Activated T-cell treated with anti-CD3 and anti-CD28 coated beads for 48 hours (primary cell): ENCODE data around the gene PACSIN3.
"Not testable (repeated sequence)": the region's sequence is repeated elsewhere in the genome, so short reads cannot be mapped to it uniquely, and the experiment has no call there.

Experiments used
- DNase-seq: peaks from one replicate; pipeline ENCODE4 v3.0.0-alpha.2; 2020; ENCODE audit warnings: low read depth

The PACSIN3 gene

DNA sequence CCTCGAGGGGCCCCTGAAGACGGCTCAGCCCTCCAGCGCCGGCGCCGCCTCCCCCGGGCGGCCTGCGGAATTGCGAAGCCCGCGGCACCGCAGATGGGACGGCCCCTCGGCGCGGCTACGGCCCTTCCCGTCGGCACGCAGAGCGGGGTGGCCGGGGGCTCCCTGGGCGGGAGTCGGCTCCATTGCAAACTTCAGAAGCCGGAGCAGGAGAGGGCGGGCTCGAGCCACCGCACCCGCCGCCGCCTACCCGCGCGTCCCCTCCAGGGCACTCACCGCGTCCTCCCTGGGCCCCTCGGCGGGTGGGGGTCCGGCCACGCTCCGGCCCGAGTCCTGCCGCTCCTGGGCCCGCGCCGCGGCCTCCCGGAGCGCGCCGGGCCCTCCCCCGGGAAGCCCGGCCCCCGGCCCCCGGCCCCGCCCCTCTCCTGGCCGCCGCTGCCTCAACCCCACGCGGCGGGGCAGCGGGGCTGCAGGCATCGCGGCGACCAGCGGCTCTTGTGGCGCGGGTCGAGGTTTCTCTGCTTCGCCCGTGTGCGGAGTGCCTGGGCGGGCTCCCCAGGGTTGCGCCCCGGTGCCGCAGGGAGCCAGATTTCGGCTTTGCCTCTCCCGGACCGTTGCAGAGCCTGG, at the start of gene PACSIN3:
Gene PACSIN3, minus strand, starts transcription at position 359 of the 624 bp plus-strand sequence. CDS start 3,707 bp downstream, outside the sequence.
- peak; percentile 49 for DNase-seq

DNA sequence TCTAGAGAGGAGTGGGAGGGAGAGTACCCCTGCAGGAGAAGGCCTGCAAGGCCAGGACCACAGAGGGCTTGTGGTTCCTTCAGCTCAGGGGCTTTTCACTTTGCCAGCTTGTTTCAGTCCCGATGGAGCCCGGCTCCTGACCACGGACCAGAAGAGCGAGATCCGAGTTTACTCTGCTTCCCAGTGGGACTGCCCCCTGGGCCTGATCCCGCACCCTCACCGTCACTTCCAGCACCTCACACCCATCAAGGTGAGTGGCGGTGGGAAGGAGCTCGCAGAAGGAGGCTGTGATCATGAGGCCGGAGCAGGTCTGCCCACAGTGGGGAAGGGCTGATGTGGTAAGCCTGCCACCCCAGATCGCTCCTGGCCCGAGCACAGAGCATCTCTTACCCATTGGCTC, 48.9 kb upstream of the PACSIN3 start:
- DNase-seq = no peak

DNA sequence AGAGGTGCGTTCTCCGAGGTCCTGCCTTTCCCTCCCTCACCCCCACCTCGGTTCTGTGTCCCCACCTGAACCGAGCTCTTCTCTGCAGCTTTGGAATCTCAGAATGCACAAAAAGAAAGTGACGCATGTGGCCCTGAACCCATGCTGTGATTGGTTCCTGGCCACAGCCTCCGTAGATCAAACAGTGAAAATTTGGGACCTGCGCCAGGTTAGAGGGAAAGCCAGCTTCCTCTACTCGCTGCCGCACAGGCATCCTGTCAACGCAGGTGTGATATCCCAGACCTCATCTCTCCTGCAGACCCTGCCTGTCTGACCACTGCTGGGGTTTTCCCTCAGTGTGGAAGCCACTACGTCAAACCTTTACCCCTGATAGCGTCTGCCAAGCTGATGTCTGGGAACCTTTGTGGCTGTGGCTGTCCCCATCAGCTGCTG, 48.5 kb upstream of the PACSIN3 start:
- no peak for DNase-seq

GRCh38 chr11:47233989-47234668, 47.9 kb upstream of the PACSIN3 start:
- DNase-seq = no peak

DNA sequence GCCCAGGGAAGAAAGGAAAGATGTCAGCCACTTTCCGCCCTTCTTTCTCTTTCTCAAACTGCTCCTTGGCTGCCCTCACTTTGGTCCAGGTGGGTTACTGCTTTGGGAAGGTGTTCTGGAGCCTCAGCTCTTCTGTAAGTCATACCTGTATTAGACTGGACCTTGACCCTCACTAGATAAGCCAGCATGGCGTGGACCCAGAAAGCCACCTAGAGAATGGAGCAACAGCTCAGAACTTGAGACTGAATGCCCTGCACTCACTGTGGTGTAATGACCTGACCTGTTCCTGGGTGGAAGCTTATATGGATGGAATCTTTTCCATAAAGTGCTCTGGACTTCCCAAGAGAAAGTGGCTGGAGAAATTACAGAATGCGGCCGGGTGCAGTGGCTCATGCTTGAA, 46.8 kb upstream of the PACSIN3 start:
- DNase-seq = no peak

DNA sequence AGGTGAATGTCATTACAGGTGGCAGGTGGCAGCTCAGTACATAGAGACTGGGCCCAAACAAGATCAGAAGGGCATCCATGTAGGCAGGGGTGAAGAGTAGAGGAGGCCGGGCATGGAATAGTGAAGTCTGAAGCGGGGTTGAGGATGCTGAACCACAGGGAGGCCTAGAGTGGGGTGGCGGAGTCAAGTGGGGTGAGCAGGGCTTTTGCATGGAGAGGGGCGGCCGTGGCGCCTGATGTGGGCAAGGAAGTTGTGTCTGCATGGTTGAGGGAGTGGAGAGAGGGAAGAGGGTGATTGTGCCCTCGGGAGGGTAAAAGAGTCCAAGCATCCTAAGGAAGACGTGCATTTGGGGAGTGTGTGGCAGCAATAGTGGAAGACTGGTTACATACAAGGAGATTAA, 42.9 kb upstream of the PACSIN3 start:
- no peak for DNase-seq

- no peak for DNase-seq
These were observed 39.5 kb upstream of the PACSIN3 start for GRCh38 chr11:47225552-47226400.

GRCh38 chr11:47222696-47223095, 36.5 kb upstream of the PACSIN3 start:
- no peak for DNase-seq

DNA sequence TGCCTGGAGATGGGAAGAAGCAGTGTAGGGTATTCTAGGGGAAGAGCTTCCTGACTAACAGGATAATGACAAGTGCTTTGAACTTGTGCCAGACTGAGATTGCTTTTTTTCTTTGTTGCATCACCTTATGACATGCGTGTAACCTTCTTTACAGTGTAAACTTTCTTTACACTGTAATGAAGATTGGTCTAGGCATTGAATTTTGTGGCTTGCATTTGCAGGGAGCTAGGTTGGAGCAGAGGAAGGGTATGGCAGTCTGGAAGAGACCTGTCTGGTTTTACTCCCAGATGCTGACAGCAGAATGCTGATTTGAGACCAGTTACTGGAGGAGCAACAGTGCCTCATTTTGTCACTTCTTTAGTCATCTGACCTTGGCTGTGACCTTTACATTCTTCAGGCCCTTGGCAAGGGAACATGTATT, 34.2 kb upstream of the PACSIN3 start:
- no peak for DNase-seq

- peak; percentile 64 for DNase-seq
These were observed 30.0 kb upstream of the PACSIN3 start for GRCh38 chr11:47216121-47216798.

- DNase-seq = no peak
These were observed 29.2 kb upstream of the PACSIN3 start for GRCh38 chr11:47215366-47215910.

DNA sequence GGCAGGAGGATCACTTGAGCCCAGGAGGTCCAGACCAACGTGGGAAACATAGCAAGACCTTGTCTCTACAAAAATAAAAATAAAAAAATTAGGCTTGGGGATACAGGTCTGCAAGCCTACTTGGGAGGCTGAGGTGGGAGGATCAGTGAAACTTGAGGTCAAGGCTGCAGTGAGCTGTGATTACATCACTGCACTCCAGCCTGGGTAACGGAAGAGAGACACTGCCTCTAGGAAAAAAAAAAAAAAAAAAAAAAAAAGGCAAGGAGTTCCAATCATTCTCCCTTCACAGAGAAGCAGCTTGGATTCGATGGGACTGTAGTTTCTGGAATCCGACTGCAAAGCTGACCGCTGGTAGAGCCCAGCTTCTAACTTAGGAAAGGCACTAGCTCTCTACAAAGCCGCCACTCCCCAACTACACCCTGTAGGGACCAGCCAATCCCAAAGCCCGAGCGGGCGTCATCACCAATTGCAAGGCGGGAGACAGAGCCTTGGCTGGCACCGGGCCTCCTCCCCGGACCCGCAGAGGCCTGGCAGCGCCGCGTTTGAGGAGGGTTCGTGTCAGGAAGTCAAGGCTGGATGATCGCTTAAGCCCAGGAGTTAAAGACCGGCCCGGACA, 27.8 kb upstream of the PACSIN3 start:
- DNase-seq = peak; percentile 82

DNA sequence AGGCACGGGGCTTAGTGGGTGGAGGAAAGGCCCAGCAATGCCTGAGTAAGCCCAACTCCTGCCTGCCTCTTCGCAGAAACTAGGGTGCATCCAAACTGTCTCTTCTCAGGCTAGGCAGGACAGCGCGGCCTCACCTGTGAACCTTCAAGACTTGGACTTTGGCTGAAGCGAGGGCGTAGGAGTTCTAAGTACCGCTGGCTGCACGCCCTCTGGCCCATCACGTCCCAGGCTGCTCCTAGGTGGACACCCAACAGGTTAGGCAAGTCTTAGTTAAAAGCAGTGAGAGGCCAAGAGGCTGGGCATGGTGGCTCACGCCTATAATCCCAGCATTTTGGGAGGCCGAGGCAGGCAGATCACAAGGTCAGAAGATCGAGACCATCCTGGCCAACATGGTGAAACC, 26.7 kb upstream of the PACSIN3 start:
- DNase-seq = no peak

DNA sequence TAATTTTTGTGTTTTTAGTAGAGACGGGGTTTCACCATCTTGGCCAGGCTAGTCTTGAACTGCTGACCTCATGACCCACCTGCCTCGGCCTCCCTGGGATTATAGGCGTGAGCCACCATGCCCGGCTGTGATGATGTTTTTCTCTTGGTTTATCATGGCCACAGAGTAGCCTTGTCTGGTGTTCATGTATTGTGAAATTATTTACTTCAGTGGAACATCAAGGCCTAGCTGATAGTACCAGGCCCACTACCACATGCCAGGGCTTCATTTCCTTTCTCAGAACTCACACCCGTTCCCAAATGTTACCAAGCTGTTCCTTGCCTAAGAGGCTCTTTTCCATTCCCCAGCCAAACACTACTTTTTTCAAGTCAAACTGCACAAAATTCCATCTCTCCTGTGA, 22.4 kb upstream of the PACSIN3 start:
- DNase-seq = no peak

GRCh38 chr11:47208008-47208552, 21.8 kb upstream of the PACSIN3 start:
- not testable (repeated sequence) for DNase-seq

GRCh38 chr11:47207459-47207858, 21.2 kb upstream of the PACSIN3 start:
- no peak for DNase-seq

DNA sequence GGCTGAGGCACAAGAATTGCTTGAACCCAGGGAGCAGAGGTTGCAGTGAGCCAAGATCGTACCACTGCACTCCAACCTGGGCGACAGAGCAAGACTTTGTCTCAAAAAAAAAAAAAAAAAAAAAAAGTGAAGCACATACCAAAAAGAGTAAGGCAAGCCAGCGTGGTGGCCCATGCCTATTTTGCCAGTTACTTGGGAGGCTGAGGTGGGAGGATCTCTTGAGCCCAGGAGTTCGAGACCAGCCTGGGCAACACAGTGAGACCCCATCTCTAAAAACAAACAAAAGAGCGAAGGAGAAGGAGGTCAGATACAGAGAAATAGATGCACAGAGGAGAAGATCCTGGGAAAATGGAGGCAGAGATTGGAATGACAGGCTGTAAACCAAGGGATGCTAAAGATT, 20.3 kb upstream of the PACSIN3 start:
- DNase-seq = not testable (repeated sequence)

DNA sequence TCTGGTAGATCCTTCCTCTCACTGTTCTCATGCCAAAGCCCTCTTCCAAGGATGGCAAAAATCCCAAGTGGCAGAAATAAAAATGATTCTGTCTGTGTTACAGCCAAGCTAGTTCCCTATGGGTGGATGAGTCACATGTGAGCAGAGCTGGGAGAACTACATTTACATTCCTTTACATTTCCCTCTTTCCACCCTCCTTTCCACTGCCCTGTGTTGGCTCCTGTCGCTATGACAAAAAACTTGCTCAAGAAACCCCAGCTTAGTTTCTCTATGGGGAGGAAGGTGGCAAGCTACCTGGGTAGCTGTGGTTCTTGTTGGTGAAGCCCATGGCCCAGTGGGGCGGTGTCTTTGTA, 18.4 kb upstream of the PACSIN3 start:
- no peak for DNase-seq

GRCh38 chr11:47202576-47202975, 16.3 kb upstream of the PACSIN3 start:
- DNase-seq = no peak

GRCh38 chr11:47201015-47201414, 14.8 kb upstream of the PACSIN3 start:
- no peak for DNase-seq

- DNase-seq = not testable (repeated sequence)
These were observed 11.9 kb upstream of the PACSIN3 start for GRCh38 chr11:47198161-47198560.
